ENCODE measurements around the gene GSTM5.
"Not testable (repeated sequence)": the region's sequence is repeated elsewhere in the genome, so short reads cannot be mapped to it uniquely, and the experiment has no call there.

Gene GSTM5
- total RNA-seq: 0 reads per million in 2 donors

- not testable (repeated sequence) for DNase-seq
These were observed at the start of gene GSTM5 for GRCh38 chr1:109711593-109712320. Gene GSTM5 (plus strand): TSS chr1:109712251. CDS start chr1:109712313, 62 bp downstream.

DNA sequence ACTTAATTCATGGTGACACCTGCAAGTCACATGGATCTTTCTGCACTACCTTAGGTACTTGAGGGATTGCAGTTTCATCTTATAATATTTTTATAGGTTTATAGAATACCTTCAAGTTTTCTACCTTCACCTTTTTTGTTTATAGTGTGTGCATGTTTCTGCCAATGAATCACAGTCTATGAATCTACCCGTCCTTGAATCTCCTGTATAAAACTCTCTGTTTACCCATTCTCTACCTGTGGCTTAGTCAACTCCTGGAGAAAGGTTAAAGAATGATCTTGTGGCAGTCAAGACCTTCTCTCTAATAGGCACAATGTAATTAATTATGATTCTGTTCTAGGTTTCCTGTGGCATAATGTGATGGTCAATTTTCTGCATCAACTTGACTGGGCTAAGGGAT is 47.4 kb upstream of the GSTM5 start:
- no peak for DNase-seq

- DNase-seq: peak; percentile 24 to 84 (median 63)
These were observed 44.5 kb upstream of the GSTM5 start, which contains the start of gene GSTM2 for GRCh38 chr1:109667452-109668122. Gene GSTM2 (plus strand): TSS chr1:109668057. CDS start chr1:109668116, 59 bp downstream.

DNA sequence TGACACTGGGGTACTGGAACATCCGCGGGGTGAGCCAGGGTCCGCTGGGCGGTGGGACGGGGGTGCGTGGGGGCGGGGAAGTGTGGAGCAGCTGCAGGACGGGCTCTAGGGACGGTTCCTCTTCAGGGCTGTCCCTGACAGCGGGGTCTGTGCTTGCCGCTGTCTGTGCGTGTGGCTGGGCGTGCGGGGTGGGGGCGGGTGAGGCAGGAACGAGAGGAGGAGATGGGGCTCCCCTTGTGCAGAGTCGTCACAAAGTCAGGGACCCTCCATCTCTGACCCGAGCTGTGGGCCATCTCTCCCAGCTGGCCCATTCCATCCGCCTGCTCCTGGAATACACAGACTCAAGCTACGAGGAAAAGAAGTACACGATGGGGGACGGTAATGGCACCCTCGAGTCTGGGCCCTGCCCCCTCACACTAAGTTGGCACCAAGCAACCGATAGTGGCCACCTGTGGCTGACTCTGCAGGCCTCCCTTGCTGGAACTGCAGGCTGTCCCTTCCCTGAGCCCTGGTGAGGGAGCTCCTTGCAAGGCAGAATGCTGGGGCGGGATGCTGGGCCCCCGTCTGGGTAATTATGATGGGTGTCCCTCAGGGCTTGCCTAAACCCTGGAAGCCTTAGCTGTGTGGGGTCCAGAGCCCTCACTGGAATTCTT is 43.8 kb upstream of the GSTM5 start:
- DNase-seq: no peak

GRCh38 chr1:109669246-109669948 is 42.7 kb upstream of the GSTM5 start:
- peak in 1 of 5 experiments; percentile 37 for DNase-seq

GRCh38 chr1:109669949-109670302 is 42.1 kb upstream of the GSTM5 start:
- DNase-seq: not testable (repeated sequence)

GRCh38 chr1:109671067-109671466 is 41.0 kb upstream of the GSTM5 start:
- no peak for DNase-seq

GRCh38 chr1:109673861-109674260 is 38.2 kb upstream of the GSTM5 start:
- not testable (repeated sequence) for DNase-seq

GRCh38 chr1:109676683-109677381 is 35.2 kb upstream of the GSTM5 start:
- DNase-seq: not testable (repeated sequence)

GRCh38 chr1:109677459-109677858 is 34.6 kb upstream of the GSTM5 start:
- no peak for DNase-seq

GRCh38 chr1:109678637-109679036 is 33.4 kb upstream of the GSTM5 start:
- not testable (repeated sequence) for DNase-seq

DNA sequence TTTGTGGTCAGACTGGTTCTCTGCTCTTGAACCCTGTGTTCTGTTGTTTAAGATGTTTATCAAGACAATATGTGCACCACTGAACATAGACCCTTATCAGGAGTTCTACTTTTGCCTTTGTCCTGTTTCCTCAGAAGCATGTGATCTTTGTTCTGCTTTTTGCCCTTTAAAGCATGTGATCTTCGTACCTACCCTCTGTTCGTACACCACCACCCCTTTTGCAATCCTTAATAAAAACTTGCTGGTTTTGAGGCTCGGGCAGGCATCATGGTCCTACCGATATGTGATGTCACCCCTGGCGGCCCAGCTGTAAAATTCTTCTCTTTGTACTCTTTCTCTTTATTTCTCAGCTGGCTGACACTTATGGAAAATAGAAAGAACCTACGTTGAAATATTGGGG is 27.3 kb upstream of the GSTM5 start:
- not testable (repeated sequence) for DNase-seq

DNA sequence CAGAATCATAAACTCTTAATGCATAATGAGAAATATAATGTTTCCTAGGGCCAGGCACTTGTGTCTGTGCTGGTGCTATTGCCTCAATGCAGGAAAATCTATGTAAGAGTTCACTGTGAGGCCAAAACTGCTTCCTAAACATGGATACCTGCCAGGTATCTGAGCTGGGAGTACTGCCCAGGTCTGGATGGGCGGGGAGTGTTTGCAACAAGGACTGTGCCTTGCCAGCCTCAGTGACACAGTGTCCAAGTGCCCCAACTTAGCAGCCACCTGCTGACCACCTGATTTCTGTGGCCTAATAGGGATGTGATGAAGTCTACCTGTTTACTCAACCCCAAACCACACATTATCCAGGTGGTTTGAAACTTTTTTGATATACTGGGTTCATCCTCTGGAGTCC is 26.7 kb upstream of the GSTM5 start:
- not testable (repeated sequence) for DNase-seq

DNA sequence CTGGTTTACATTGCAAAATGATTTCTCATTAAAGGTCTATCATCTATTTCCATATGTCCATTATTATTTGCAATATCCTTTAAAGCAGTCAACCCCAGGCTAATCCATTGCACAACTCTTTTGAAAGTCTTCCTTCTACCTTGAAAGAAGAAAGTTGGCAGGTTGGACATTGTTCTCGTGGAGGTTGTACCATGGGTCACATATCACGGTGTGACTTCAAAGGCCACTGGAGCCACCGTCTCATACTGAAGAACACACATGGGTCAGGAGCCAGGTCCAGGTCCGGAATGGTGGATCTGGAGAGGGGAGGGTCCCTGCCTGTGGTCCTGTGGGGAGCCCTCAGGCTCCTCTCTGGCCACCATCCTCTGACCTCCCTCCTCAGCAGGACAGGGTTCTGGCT is 26.2 kb upstream of the GSTM5 start:
- not testable (repeated sequence) for DNase-seq

- DNase-seq: not testable (repeated sequence)
These were observed 24.9 kb upstream of the GSTM5 start for GRCh38 chr1:109687109-109687508.

- DNase-seq: peak in 1 of 5 experiments; percentile 62
These were observed 24.2 kb upstream of the GSTM5 start, which contains the start of gene GSTM1 for GRCh38 chr1:109687641-109688499. Gene GSTM1 (plus strand): TSS chr1:109687817. CDS start chr1:109687874, 57 bp downstream.

GRCh38 chr1:109689844-109690405 is 22.1 kb upstream of the GSTM5 start:
- DNase-seq: no peak

DNA sequence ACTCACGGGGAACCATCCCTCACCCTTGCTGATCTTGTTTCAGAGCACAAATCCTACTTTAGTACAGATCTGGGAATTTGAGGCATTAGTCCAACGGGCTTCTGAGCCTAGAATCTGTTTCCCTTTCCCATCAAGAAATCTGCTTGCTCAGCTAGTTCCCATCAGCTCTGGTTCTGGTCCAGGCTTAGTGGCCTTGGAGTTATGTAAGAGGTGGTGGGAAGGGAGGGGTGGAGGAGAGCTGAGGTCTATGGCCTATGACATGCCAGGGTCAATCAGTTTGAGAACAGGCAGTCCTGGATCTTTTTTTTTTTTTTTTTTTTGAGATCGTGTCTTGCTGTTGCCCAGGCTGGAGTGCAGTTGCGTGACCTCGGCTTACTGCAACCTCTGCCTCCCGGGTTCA is 20.3 kb upstream of the GSTM5 start:
- no peak for DNase-seq

- DNase-seq: not testable (repeated sequence)
These were observed 17.7 kb upstream of the GSTM5 start for GRCh38 chr1:109694400-109694799.

DNA sequence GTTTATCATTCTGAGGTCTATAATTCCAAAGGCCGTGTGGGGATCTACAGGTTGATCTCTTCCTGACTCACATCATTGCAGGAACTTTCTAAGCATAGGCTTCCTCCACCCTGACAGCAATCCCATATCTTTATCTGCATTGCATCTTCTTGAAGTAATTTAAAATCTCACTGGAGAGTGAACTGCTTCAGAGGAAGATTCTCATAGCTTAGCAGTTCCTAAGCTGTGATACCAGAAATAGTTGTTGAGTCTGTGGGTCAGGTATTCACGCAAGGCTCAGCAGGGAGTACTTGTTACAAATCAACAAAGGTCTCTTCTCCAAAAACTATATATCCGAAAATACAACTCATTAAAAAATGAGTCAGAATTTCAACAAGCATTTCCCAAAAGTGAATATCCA is 16.9 kb upstream of the GSTM5 start:
- not testable (repeated sequence) for DNase-seq

DNA sequence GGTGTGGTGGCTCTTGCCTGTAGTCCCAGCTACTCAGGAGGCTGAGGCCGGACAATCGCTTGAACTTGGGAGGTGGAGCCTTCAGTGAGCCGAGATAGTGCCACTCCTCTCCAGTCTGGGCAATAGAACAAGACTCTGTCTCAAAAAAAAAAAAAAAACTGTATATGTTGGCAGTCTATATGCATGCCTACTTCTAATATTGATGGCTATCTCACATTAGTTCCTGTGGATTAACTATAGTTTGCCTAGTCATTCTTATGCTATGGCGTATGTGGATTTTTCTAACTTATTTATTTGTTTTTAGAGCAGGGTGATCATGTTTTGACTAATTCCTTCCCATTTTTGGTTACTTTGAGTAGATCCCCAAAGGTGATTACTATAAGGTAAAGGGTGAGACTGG is 15.0 kb upstream of the GSTM5 start:
- DNase-seq: no peak
